Erythroblast (primary cell): ENCODE results near the gene CCSER2.

Source experiments
- GATA1 ChIP-seq: IDR thresholded peaks from 2 replicates; pipeline ENCODE4 v1.6.1; 2011; ENCODE audit warnings: low read depth, mild to moderate bottlenecking, control low read depth, low read length, moderate library complexity
- POLR2A ChIP-seq: IDR thresholded peaks from 2 replicates; pipeline ENCODE4 v1.6.1; 2011; ENCODE audit warnings: mild to moderate bottlenecking, low read length

DNA sequence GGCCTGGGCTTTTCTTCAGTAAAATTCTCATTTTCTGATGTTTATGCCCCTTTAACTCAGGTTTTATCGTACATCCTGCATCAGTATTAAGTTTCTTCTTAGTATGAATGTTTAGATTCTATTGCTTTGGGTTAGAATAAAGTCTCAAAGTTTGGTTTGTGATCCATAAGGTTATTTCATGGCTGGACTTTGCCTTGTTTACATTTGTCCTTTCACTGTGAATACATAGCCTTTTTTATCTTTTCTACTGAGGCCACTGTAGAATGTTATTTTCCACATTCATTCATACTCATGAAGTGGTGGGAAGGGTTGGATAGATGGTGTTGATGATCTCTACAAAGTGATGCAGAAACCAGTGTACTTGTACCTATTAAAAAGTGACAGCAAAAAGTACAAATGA, 59.8 kb downstream of the CCSER2 start:
- TF ChIP-seq POLR2A = no peak
- TF ChIP-seq GATA1 = no peak
